Endodermal cell (in vitro differentiated cells): ENCODE data around the gene ADH1C. TPM values are rescaled to one million over a fixed set of nuclear protein-coding genes. Genes with fewer than 3 reads are reported as not detected.

Experiments used
- DNase-seq: peaks from one replicate; pipeline ENCODE4 v3.0.0-alpha.2; 2017
- H3K27ac ChIP-seq: 2 replicates; pipeline ENCODE4 v1.5.1; 2013; ENCODE audit warnings: mild to moderate bottlenecking, low read depth, low read length, moderate library complexity
- H3K27me3 ChIP-seq: 2 replicates; pipeline ENCODE4 v1.6.1; 2013; ENCODE audit warnings: mild to moderate bottlenecking, low read length, moderate library complexity; ENCODE audit not compliant: insufficient read depth, control insufficient read depth, poor library complexity, severe bottlenecking
- H3K36me3 ChIP-seq: 2 replicates; pipeline ENCODE4 v1.7.0; 2013; ENCODE audit warnings: mild to moderate bottlenecking, low read length, moderate library complexity; ENCODE audit not compliant: control insufficient read depth, insufficient read depth
- H3K4me1 ChIP-seq: one replicate; pipeline ENCODE4 v1.7.0; 2013; ENCODE audit warnings: low read length; ENCODE audit not compliant: control insufficient read depth, insufficient read depth
- H3K4me3 ChIP-seq: 2 replicates; pipeline ENCODE4 v1.5.1; 2013; ENCODE audit warnings: mild to moderate bottlenecking, low read length, moderate library complexity
- H3K9ac ChIP-seq: 2 replicates; pipeline ENCODE4 v1.6.1; 2013; ENCODE audit warnings: mild to moderate bottlenecking, low read length, moderate library complexity; ENCODE audit not compliant: poor library complexity, severe bottlenecking; ENCODE audit errors: extremely low read depth
- H3K9me3 ChIP-seq: 2 replicates; pipeline ENCODE4 v1.6.1; 2013; ENCODE audit warnings: mild to moderate bottlenecking, low read length, moderate library complexity; ENCODE audit not compliant: control insufficient read depth
- H3K27ac Mint-ChIP-seq: 2 replicates; pipeline ENCODE4 v1.8.0; 2020; ENCODE audit warnings: mixed read lengths
- H3K27me3 Mint-ChIP-seq: 2 replicates; pipeline ENCODE4 v1.8.0; 2021; ENCODE audit warnings: mild to moderate bottlenecking, mixed read lengths; ENCODE audit not compliant: insufficient read depth
- H3K36me3 Mint-ChIP-seq: 2 replicates; pipeline ENCODE4 v1.8.0; 2020; ENCODE audit warnings: low read depth, mixed read lengths
- H3K4me1 Mint-ChIP-seq: 2 replicates; pipeline ENCODE4 v1.8.0; 2020; ENCODE audit warnings: mixed read lengths
- H3K4me3 Mint-ChIP-seq: 2 replicates; pipeline ENCODE4 v1.8.0; 2020; ENCODE audit warnings: mild to moderate bottlenecking, moderate library complexity, mixed read lengths
- H3K9me3 Mint-ChIP-seq: 2 replicates; pipeline ENCODE4 v1.8.0; 2020; ENCODE audit warnings: mild to moderate bottlenecking, mixed read lengths
- CTCF ChIP-seq: fragments of 200-600 bp; sonication (generic); conservative IDR thresholded peaks from 2 replicates; pipeline ENCODE4 v1.5.0; 2021; ENCODE audit warnings: antibody characterized with exemption, mild to moderate bottlenecking
- WGBS, 2 experiments: methylation state at CpG; one replicate each; pipeline versions ENCODE4 v1.1.5 to v1.1.7; 2013; ENCODE audit warnings: missing lambda C conversion rate in 2 of 2, mixed read lengths in 1 of 2; ENCODE audit not compliant: insufficient coverage in 1 of 2, insufficient read length in 1 of 2; 5-methylcytosine and 5-hydroxymethylcytosine counted together
- total RNA-seq, 2 donors: library from RNA; stranded (reverse); fragmentation: NEBNext Ultra II Directional in 1 of 2; extraction: Animal tissue kit (Norgen Biotek cat#: 25700) in 1 of 2; gene quantifications; 2 replicates in 1 of 2; 3 replicates in 1 of 2; pipeline ENCODE4 v1.2.1, GENCODE V29; 2021

ADH1C gene
- total RNA-seq, 2 donors from 2014 or later, result not detected

- H3K9me3 ChIP-seq, result no peaks in the 10 kb centered on the region
- Mint-ChIP-seq H3K4me1 (no peaks in the 10 kb centered on the region), H3K4me3 (no peak overlapping the region), H3K27me3 (no peaks in the 10 kb centered on the region), H3K9me3 (peaks cover 3% of the 10 kb centered on the region), H3K36me3 (no peaks in the 10 kb centered on the region), H3K27ac (no peak overlapping the region)
- H3K9ac ChIP-seq, result no peak overlapping the region
- no peak overlapping the region for H3K27ac ChIP-seq
- H3K4me1 ChIP-seq, result no peaks in the 10 kb centered on the region
- WGBS, 2 experiments, result 94 to 100% methylated on average over 1 to 3 of the region's 3 CpGs
- H3K27me3 ChIP-seq, result no peaks in the 10 kb centered on the region
- DNase-seq, result no peak
- H3K4me3 ChIP-seq, result no peak overlapping the region
- no peaks in the 10 kb centered on the region for H3K36me3 ChIP-seq
- no peak for TF ChIP-seq CTCF
These were observed 43.2 kb upstream of the ADH1C start for GRCh38 chr4:99395595-99396364.

GRCh38 chr4:99394896-99395295 lies 42.4 kb upstream of the ADH1C start:
- no peaks in the 10 kb centered on the region for H3K36me3 Mint-ChIP-seq
- TF ChIP-seq CTCF, result no peak
- no peak for DNase-seq
- Histone ChIP-seq H3K4me3 (no peak overlapping the region), H3K9ac (no peak overlapping the region), H3K36me3 (no peaks in the 10 kb centered on the region), H3K4me1 (no peaks in the 10 kb centered on the region), H3K27ac (no peak overlapping the region), H3K9me3 (no peaks in the 10 kb centered on the region), H3K27me3 (no peaks in the 10 kb centered on the region)
- H3K4me1 Mint-ChIP-seq, result no peaks in the 10 kb centered on the region
- H3K27ac Mint-ChIP-seq, result no peak overlapping the region
- peaks cover 6% of the 10 kb centered on the region for H3K9me3 Mint-ChIP-seq
- no peaks in the 10 kb centered on the region for H3K27me3 Mint-ChIP-seq
- H3K4me3 Mint-ChIP-seq, result no peak overlapping the region

GRCh38 chr4:99390055-99390454 lies 37.5 kb upstream of the ADH1C start:
- Histone ChIP-seq H3K27ac (no peak overlapping the region), H3K4me3 (no peak overlapping the region), H3K27me3 (no peaks in the 10 kb centered on the region), H3K4me1 (no peaks in the 10 kb centered on the region), H3K9ac (no peak overlapping the region), H3K36me3 (no peaks in the 10 kb centered on the region), H3K9me3 (no peaks in the 10 kb centered on the region)
- no peak overlapping the region for H3K4me3 Mint-ChIP-seq
- H3K4me1 Mint-ChIP-seq, result no peaks in the 10 kb centered on the region
- no peaks in the 10 kb centered on the region for H3K27me3 Mint-ChIP-seq
- peaks cover 6% of the 10 kb centered on the region for H3K9me3 Mint-ChIP-seq
- H3K27ac Mint-ChIP-seq, result no peak overlapping the region
- no peak for DNase-seq
- 80 to 88% methylated on average over 1 of the region's 1 CpG for WGBS, 2 experiments
- TF ChIP-seq CTCF, result no peak
- no peaks in the 10 kb centered on the region for H3K36me3 Mint-ChIP-seq
